GM18526 (cell line): Measurements from ENCODE around the gene CLCN7.

Experiments
- POLR2A ChIP-seq: IDR thresholded peaks from 3 replicates; pipeline ENCODE4 v1.6.1; 2011; ENCODE audit not compliant: insufficient read length; ENCODE audit errors: extremely low read depth

Gene CLCN7

GRCh38 chr16:1395444-1396031 lies 79.3 kb downstream of the CLCN7 start:
- TF ChIP-seq POLR2A = no peak
